Body of pancreas (tissue), 4 donors: ENCODE data around the gene PCDHGA6. TPM values are rescaled to one million over a fixed set of nuclear protein-coding genes. Genes with fewer than 3 reads are reported as not detected.
"Not testable (repeated sequence)": the region's sequence is repeated elsewhere in the genome, so short reads cannot be mapped to it uniquely, and the experiment has no call there.

Experiments used
- ATAC-seq: fragments of 150-250 bp; one replicate; pipeline ENCODE4 v1.9.1; 2016
- DNase-seq, 4 donors: peaks; one replicate each; pipeline ENCODE4 v3.0.0-alpha.2; 2019
- H3K27ac ChIP-seq, 4 donors: fragments of 200-600 bp; sonication (generic); 1 replicate in 3 of 4; 2 replicates in 1 of 4; pipeline versions ENCODE4 v1.5.1 to v1.6.1; 2016 to 2019; ENCODE audit warnings: mild to moderate bottlenecking in 1 of 4, mixed read lengths in 1 of 4, moderate library complexity in 1 of 4
- H3K27me3 ChIP-seq, 2 donors: fragments of 200-600 bp; sonication (generic); one replicate each; pipeline ENCODE4 v1.6.0; 2016; ENCODE audit warnings: mild to moderate bottlenecking in 1 of 2
- H3K36me3 ChIP-seq, 2 donors: fragments of 200-600 bp; sonication (generic); replicated peaks in 1 of 2; 2 replicates each; pipeline ENCODE4 v1.5.1; 2016; ENCODE audit warnings: low read depth in 2 of 2; ENCODE audit not compliant: insufficient read depth in 1 of 2
- H3K4me1 ChIP-seq: fragments of 200-600 bp; sonication (generic); one replicate; pipeline ENCODE4 v1.6.0; 2016
- H3K4me3 ChIP-seq, 2 donors: fragments of 200-600 bp; sonication (generic); 1 replicate in 1 of 2; 2 replicates in 1 of 2; pipeline ENCODE4 v1.5.1; 2016 to 2019
- H3K9me3 ChIP-seq, 3 donors: fragments of 200-600 bp; sonication (generic); 1 replicate in 2 of 3; 2 replicates in 1 of 3; pipeline ENCODE4 v1.5.1; 2016
- POLR2A ChIP-seq, 3 donors: fragments of 450-650 bp; IDR thresholded peaks; one replicate each; pipeline ENCODE4 v1.6.1; 2016; ENCODE audit warnings: antibody characterized with exemption in 3 of 3, mild to moderate bottlenecking in 2 of 3
- WGBS, 2 donors: methylation state at CpG; one replicate each; pipeline ENCODE4 v1.1.5; 2017; 5-methylcytosine and 5-hydroxymethylcytosine counted together
- intact Hi-C: fragments of 100-400 bp; cut with DNase I; formaldehyde crosslinking; loops from one replicate; pipeline ENCODE4 v1.15.1; 2023
- total RNA-seq, 2 donors: library from RNA; depleted of rRNA; stranded (reverse); fragments of >200 nt; gene quantifications; one replicate each; pipeline ENCODE4 v1.1.0, GENCODE V29; 2016
- TF ChIP-seq, protein P1 (sequence below), 7 experiments: fragments of 450-650 bp in 4 of 7; fragments of 200-600 bp in 3 of 7; sonication (generic) in 3 of 7; IDR thresholded peaks; one replicate each; pipeline ENCODE4 v1.5.1; 2016 to 2019; ENCODE audit warnings: antibody characterized with exemption in 7 of 7

PCDHGA6 gene
- total RNA-seq, 2 donors from 2014 or later: 5.2 to 11.2 TPM

DNA sequence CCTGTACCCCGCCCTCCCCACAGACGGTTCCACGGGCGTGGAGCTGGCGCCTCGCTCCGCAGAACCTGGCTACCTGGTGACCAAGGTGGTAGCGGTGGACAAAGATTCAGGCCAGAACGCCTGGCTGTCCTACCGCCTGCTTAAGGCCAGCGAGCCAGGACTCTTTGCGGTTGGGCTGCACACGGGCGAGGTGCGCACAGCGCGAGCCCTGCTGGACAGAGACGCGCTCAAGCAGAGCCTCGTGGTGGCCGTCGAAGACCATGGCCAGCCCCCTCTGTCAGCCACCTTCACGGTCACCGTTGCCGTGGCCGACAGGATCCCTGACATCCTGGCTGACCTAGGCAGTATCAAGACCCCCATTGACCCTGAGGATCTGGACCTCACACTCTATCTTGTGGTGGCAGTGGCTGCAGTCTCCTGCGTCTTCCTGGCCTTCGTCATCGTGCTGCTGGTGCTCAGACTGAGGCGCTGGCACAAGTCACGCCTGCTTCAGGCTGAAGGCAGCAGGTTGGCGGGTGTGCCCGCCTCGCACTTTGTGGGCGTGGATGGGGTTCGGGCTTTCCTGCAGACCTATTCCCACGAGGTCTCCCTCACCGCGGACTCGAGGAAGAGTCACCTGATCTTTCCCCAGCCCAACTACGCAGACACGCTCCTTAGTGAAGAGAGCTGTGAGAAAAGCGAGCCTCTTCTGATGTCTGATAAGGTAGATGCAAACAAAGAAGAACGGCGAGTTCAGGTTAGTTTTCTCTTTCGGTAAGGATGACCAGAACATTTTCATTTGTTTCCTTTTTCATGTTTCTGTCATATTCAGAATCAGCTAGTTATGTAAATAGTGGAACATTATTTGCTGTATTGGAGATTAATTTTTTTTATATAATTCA is 7.4 kb upstream of the PCDHGA6 start:
- H3K4me1 ChIP-seq: no peaks in the 10 kb centered on the region
- TF ChIP-seq, protein P1, sequence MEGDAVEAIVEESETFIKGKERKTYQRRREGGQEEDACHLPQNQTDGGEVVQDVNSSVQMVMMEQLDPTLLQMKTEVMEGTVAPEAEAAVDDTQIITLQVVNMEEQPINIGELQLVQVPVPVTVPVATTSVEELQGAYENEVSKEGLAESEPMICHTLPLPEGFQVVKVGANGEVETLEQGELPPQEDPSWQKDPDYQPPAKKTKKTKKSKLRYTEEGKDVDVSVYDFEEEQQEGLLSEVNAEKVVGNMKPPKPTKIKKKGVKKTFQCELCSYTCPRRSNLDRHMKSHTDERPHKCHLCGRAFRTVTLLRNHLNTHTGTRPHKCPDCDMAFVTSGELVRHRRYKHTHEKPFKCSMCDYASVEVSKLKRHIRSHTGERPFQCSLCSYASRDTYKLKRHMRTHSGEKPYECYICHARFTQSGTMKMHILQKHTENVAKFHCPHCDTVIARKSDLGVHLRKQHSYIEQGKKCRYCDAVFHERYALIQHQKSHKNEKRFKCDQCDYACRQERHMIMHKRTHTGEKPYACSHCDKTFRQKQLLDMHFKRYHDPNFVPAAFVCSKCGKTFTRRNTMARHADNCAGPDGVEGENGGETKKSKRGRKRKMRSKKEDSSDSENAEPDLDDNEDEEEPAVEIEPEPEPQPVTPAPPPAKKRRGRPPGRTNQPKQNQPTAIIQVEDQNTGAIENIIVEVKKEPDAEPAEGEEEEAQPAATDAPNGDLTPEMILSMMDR (IDR thresholded peaks at IDR 0.05): no peak
- TF ChIP-seq POLR2A (IDR thresholded peaks at IDR 0.05): no peak
- intact Hi-C loops: no loop called here
- no peaks in the 10 kb centered on the region for H3K36me3 ChIP-seq
- H3K9me3 ChIP-seq: peaks cover 0 to 71% (median 17%) of the 10 kb centered on the region in 3 donors
- no peak for DNase-seq
- 23 to 38% methylated on average over 38 to 44 of the region's 46 CpGs for WGBS, 2 donors
- no peak overlapping the region for H3K27ac ChIP-seq
- H3K4me3 ChIP-seq: no peak overlapping the region
- no peaks in the 10 kb centered on the region for H3K27me3 ChIP-seq
- no peak for ATAC-seq

DNA sequence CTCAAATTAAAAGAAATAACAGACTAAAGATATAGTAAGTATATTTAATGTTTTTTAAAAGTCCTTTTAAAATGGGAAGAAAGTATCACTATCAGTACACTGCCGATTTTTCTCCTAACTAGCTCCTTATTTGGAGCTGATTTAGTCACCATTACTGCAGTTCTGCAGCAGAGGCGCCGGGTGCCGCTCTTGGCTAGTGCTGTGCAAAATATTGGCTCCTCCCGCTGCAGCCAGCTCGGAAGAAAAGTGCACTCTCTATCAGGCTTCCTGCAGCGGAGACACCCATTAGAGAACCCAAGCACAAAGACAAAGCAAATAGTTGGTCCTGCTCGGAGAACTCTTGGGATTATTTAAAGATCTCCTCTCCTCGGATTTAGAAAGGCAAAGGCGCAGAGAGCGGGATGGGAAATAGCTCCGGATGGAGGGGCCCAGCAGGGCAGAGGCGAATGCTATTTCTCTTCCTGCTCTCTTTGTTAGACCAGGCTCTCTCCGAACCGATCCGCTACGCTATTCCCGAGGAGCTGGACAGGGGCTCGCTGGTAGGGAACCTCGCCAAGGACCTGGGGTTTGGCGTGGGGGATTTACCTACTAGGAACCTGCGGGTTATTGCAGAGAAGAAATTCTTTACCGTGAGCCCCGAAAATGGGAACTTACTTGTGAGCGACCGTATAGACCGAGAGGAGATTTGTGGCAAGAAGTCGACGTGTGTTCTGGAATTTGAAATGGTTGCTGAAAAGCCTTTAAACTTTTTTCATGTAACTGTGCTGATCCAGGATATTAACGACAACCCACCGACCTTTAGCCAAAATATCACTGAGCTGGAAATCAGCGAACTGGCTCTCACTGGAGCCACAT is 3.5 kb upstream of the PCDHGA6 start, which contains the start of gene PCDHGB3:
PCDHGB3 (plus strand) TSS at position 249 of the 855 bp plus-strand sequence; CDS start at position 402, 153 bp downstream.
- peak; percentile 47 for ATAC-seq
- no peak within 1 kb of the TSS for H3K27ac ChIP-seq
- TF ChIP-seq POLR2A (IDR thresholded peaks at IDR 0.05): no peak
- TF ChIP-seq, protein P1 (IDR thresholded peaks at IDR 0.05): peak in 4 of 7 experiments; percentile 21 to 34 (median 25)
- H3K36me3 ChIP-seq: no peaks in the 10 kb centered on the region
- intact Hi-C loops: no loop called here
- H3K9me3 ChIP-seq: peaks cover 0 to 72% (median 21%) of the 10 kb centered on the region in 3 donors
- WGBS, 2 donors: 14 to 22% methylated on average over 32 of the region's 32 CpGs
- H3K4me3 ChIP-seq: no peak within 1 kb of the TSS
- no peaks in the 10 kb centered on the region for H3K4me1 ChIP-seq
- DNase-seq: peak in 3 of 4 donors; percentile 31 to 39 (median 36)
- H3K27me3 ChIP-seq: no peaks in the 10 kb centered on the region

DNA sequence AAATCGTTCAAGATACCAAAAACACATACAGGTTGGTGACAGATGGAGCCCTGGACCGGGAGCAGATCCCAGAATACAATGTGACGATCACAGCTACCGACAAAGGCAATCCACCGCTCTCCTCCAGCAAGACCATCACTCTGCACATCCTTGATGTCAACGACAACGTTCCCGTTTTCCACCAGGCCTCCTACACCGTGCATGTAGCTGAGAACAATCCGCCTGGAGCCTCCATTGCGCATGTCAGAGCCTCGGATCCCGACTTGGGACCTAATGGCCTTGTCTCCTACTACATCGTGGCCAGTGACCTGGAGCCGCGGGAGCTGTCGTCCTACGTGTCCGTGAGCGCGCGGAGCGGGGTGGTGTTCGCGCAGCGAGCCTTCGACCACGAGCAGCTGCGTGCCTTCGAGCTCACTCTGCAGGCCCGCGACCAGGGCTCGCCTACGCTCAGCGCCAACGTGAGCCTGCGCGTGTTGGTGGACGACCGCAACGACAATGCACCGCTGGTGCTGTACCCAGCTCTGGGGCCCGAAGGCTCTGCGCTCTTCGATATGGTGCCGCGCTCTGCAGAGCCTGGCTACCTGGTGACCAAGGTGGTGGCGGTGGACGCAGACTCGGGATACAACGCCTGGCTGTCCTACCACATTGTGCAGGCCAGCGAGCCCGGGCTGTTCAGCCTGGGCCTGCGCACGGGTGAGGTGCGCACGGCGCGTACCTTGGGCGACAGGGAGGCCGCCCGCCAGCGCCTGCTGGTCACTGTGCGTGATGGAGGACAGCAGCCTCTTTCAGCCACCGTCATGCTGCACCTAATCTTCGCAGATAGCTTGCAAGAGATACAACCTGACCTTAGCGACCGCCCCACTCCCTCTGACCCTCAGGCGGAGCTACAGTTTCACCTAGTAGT is 1.9 kb upstream of the PCDHGA6 start:
- H3K36me3 ChIP-seq: no peaks in the 10 kb centered on the region
- peaks cover 0 to 70% (median 15%) of the 10 kb centered on the region in 3 donors for H3K9me3 ChIP-seq
- no peaks in the 10 kb centered on the region for H3K4me1 ChIP-seq
- TF ChIP-seq POLR2A (IDR thresholded peaks at IDR 0.05): no peak
- TF ChIP-seq, protein P1 (IDR thresholded peaks at IDR 0.05): no peak
- DNase-seq: no peak
- no peak for ATAC-seq
- H3K27me3 ChIP-seq: no peaks in the 10 kb centered on the region
- WGBS, 2 donors: 19 to 30% methylated on average over 28 to 68 of the region's 69 CpGs
- H3K4me3 ChIP-seq: no peak overlapping the region
- intact Hi-C loops: no loop called here
- no peak overlapping the region for H3K27ac ChIP-seq

GRCh38 chr5:141374627-141375026 is 936 bp downstream of the PCDHGA6 start:
- H3K27me3 ChIP-seq: no peaks in the 10 kb centered on the region
- H3K4me3 ChIP-seq: no peak overlapping the region
- ATAC-seq (no peak), DNase-seq (no peak)
- H3K9me3 ChIP-seq: peaks cover 0 to 78% (median 15%) of the 10 kb centered on the region in 3 donors
- no peaks in the 10 kb centered on the region for H3K4me1 ChIP-seq
- intact Hi-C loops: no loop called here
- WGBS, 2 donors: 49 to 66% methylated on average over 14 of the region's 14 CpGs
- H3K27ac ChIP-seq: no peak overlapping the region
- no peaks in the 10 kb centered on the region for H3K36me3 ChIP-seq
- TF ChIP-seq POLR2A (IDR thresholded peaks at IDR 0.05): no peak
- TF ChIP-seq, protein P1 (IDR thresholded peaks at IDR 0.05): no peak

- DNase-seq, H3K36me3 ChIP-seq, intact Hi-C loops, H3K27me3 ChIP-seq, H3K4me1 ChIP-seq, H3K27ac ChIP-seq, ATAC-seq, H3K4me3 ChIP-seq: not testable (repeated sequence)
- H3K9me3 ChIP-seq: peaks cover 0 to 68% (median 11%) of the 10 kb centered on the region in 3 donors
- 38 to 39% methylated on average over 11 to 44 of the region's 48 CpGs for WGBS, 2 donors
Observed at GRCh38 chr5:141375444-141376155, 1.9 kb downstream of the PCDHGA6 start.
